ENCODE data around the gene NDEL1. TPM values are rescaled to one million over a fixed set of nuclear protein-coding genes. Genes with fewer than 3 reads are reported as not detected.
A peak's percentile ranks its signal among the peaks of the same experiment; 100 is the strongest.

NDEL1 gene
- total RNA-seq, 1 experiment from 2014 or later, result 34.7 TPM

DNA sequence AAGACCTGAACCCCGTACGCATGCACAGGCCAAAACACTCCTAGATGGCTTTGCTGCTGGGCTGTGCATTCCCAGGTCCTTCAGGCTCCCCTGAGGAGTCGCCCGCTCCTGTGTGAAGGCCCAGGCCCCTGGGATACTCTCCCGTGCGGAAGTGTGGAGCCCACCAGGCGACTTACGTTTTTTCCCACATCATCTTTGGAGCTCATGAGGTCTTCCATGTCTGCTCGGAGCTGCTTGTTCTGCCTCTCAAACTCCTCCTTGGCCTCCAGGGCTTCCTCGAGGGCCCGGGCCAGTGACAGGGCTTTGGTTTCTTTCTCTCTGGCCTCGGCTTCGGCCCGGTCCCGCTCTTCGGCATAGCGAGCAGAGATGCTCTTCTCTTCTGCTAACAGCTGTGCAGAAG is 56.4 kb downstream of the NDEL1 start:
- ATAC-seq, result no peak
- ChIA-PET POLR2A (no interaction called here), CTCF (no interaction called here)
- TF ChIP-seq ZNF671 (CRISPR knock-in tag; IDR thresholded peaks at IDR 0.05) (no peak), ATF1 (CRISPR knock-in tag; IDR thresholded peaks at IDR 0.05) (no peak), ATF2 (CRISPR knock-in tag; IDR thresholded peaks at IDR 0.05; ENCODE audit: borderline replicate concordance, low read depth) (no peak), JUN (CRISPR knock-in tag; IDR thresholded peaks at IDR 0.05) (no peak), SP1 (CRISPR knock-in tag; conservative IDR thresholded peaks at IDR 0.05) (no peak), FOXJ3 (CRISPR knock-in tag; IDR thresholded peaks at IDR 0.05; ENCODE audit: borderline replicate concordance) (no peak), ZNF232 (CRISPR knock-in tag; IDR thresholded peaks at IDR 0.05) (no peak), ATF6 (CRISPR knock-in tag; IDR thresholded peaks at IDR 0.05) (no peak), MYBL2 (CRISPR knock-in tag; IDR thresholded peaks at IDR 0.05) (no peak)
- TF ChIP-seq, protein P1, sequence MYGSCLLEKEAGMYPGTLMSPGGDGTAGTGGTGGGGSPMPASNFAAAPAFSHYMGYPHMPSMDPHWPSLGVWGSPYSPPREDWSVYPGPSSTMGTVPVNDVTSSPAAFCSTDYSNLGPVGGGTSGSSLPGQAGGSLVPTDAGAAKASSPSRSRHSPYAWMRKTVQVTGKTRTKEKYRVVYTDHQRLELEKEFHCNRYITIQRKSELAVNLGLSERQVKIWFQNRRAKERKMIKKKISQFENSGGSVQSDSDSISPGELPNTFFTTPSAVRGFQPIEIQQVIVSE (CRISPR knock-in tag; IDR thresholded peaks at IDR 0.05; ENCODE audit: borderline replicate concordance), result no peak
- TF ChIP-seq, protein P2, sequence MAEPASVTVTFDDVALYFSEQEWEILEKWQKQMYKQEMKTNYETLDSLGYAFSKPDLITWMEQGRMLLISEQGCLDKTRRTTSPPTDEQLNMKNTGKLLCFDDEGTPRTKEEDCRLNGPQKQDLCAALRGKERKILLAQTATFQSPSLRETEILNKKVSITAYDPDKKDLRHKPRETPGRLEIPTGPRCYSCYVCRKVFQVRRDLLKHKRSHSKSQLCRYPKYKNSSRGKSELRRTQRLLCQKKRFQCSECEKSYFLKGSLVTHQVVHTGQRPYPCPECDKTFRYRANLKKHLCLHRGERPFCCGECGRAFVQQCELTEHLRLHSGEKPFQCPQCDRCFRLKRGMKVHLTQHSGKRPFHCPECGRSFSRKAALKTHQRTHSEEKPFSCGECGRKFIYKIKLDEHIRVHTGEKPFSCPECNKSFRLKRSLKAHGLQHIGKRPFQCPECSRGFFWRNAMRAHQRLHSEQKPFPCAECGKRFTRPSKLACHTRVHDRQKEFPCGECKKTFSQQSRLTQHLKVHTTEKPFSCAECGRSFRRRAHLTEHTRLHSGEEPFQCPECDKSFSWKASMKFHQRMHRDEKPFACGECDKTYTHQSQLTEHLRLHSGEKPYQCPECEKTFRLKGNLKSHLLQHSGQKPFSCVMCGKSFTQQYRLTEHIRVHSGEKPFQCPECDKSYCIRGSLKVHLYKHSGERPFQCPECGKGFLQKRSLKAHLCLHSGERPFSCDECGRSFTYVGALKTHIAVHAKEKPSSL (CRISPR knock-in tag; conservative IDR thresholded peaks at IDR 0.05), result no peak
- TF ChIP-seq, protein P3, sequence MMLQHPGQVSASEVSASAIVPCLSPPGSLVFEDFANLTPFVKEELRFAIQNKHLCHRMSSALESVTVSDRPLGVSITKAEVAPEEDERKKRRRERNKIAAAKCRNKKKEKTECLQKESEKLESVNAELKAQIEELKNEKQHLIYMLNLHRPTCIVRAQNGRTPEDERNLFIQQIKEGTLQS (CRISPR knock-in tag; conservative IDR thresholded peaks at IDR 0.05), result no peak
- Mint-ChIP-seq H3K4me1 (no peaks in the 10 kb centered on the region), H3K36me3 (peaks cover 91% of the 10 kb centered on the region), H3K9me3 (no peaks in the 10 kb centered on the region), H3K27ac (no peak overlapping the region), H3K4me3 (no peak overlapping the region), H3K27me3 (ENCODE audit: low read depth) (no peaks in the 10 kb centered on the region)
- DNase-seq (ENCODE audit: low spot score), result no peak

DNA sequence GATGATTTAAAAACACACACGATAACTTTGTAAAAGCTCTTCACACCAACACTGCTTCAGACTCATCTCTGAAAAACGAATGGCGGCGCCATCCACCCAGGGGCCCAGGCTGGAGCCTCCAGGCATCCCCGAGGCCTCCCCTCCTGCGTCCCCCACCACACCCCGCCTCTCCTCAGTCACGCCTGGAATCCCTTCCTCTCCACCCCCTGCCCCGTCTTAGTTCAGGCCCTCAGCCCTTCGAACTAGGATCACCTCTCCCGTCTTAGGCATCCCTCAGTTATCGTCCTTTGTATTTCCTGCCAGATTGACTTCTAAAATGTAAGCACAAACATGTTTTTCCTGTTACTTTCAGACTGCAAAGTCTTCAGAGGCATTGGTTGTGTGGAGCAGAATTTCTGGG is 58.3 kb downstream of the NDEL1 start:
- peaks cover 85% of the 10 kb centered on the region for H3K36me3 Mint-ChIP-seq
- no peaks in the 10 kb centered on the region for H3K27me3 Mint-ChIP-seq (ENCODE audit: low read depth)
- ATAC-seq (no peak), DNase-seq (ENCODE audit: low spot score) (no peak)
- H3K27ac Mint-ChIP-seq, result peak overlapping the region; percentile 35; the same call in 1 of the 2 replicates
- TF ChIP-seq, protein P4, sequence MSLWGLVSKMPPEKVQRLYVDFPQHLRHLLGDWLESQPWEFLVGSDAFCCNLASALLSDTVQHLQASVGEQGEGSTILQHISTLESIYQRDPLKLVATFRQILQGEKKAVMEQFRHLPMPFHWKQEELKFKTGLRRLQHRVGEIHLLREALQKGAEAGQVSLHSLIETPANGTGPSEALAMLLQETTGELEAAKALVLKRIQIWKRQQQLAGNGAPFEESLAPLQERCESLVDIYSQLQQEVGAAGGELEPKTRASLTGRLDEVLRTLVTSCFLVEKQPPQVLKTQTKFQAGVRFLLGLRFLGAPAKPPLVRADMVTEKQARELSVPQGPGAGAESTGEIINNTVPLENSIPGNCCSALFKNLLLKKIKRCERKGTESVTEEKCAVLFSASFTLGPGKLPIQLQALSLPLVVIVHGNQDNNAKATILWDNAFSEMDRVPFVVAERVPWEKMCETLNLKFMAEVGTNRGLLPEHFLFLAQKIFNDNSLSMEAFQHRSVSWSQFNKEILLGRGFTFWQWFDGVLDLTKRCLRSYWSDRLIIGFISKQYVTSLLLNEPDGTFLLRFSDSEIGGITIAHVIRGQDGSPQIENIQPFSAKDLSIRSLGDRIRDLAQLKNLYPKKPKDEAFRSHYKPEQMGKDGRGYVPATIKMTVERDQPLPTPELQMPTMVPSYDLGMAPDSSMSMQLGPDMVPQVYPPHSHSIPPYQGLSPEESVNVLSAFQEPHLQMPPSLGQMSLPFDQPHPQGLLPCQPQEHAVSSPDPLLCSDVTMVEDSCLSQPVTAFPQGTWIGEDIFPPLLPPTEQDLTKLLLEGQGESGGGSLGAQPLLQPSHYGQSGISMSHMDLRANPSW (CRISPR knock-in tag; conservative IDR thresholded peaks at IDR 0.05; ENCODE audit: low read depth), result no peak
- ChIA-PET POLR2A (no interaction called here), CTCF (interaction anchor here (0.9 to 1.2 kb wide), 2 partner anchors 251 to 292 kb away, joined by 3 read pairs; no protein-coding TSS in a partner anchor)
- H3K4me3 Mint-ChIP-seq, result no peak overlapping the region
- H3K4me1 Mint-ChIP-seq, result no peaks in the 10 kb centered on the region
- no peaks in the 10 kb centered on the region for H3K9me3 Mint-ChIP-seq

All from WTC11 (cell line).